Measurements from ENCODE around the gene DSTN.

GRCh38 chr20:17641993-17642392, 72.1 kb downstream of the DSTN start:
- TF ChIP-seq EZH2phosphoT487 (IDR thresholded peaks at IDR 0.05; ENCODE audit: borderline replicate concordance) (no peak), CTCF (conservative IDR thresholded peaks at IDR 0.05; ENCODE audit: low read length) (no peak)

All from Loucy (cell line).